HUES6 (cell line): ENCODE data around the gene FAM13C.
A peak's percentile ranks its signal among the peaks of the same experiment; 100 is the strongest.
"Not testable (repeated sequence)": the region's sequence is repeated elsewhere in the genome, so short reads cannot be mapped to it uniquely, and the experiment has no call there.

Source experiments
- H3K27ac ChIP-seq: 2 replicates; pipeline ENCODE4 v1.7.0; 2013; ENCODE audit warnings: low read depth, mild to moderate bottlenecking, low read length, inconsistent platforms
- H3K27me3 ChIP-seq: 2 replicates; pipeline ENCODE4 v1.6.1; 2013; ENCODE audit warnings: low read length; ENCODE audit not compliant: control insufficient read depth, insufficient read depth
- H3K36me3 ChIP-seq: 2 replicates; pipeline ENCODE4 v1.6.1; 2013; ENCODE audit warnings: low read length; ENCODE audit not compliant: control insufficient read depth, insufficient read depth
- H3K4me1 ChIP-seq: 2 replicates; pipeline ENCODE4 v1.6.1; 2013; ENCODE audit warnings: low read length; ENCODE audit not compliant: control insufficient read depth, insufficient read depth
- H3K4me3 ChIP-seq: 2 replicates; pipeline ENCODE4 v1.5.1; 2013; ENCODE audit warnings: low read depth, low read length
- H3K9ac ChIP-seq: one replicate; pipeline ENCODE4 v1.6.1; 2013; ENCODE audit warnings: mild to moderate bottlenecking, low read length
- H3K9me3 ChIP-seq: 2 replicates; pipeline ENCODE4 v1.6.1; 2013; ENCODE audit warnings: low read depth, low read length; ENCODE audit not compliant: control insufficient read depth, insufficient read depth

FAM13C gene

GRCh38 chr10:59362144-59362958, at the start of gene FAM13C:
TSS of gene FAM13C (minus strand) at chr10:59362549. CDS start at chr10:59362460, 89 bp downstream.
- H3K4me3 ChIP-seq: peak within 1 kb of the TSS; percentile 68
- H3K27me3 ChIP-seq: peaks cover 27% of the 10 kb centered on the region
- peaks cover 7% of the 10 kb centered on the region for H3K4me1 ChIP-seq
- no peaks in the 10 kb centered on the region for H3K9me3 ChIP-seq
- no peaks in the 10 kb centered on the region for H3K36me3 ChIP-seq
- no peak within 1 kb of the TSS for H3K27ac ChIP-seq
- peak within 1 kb of the TSS; percentile 57 for H3K9ac ChIP-seq

- Histone ChIP-seq H3K9ac (no peak overlapping the region), H3K9me3 (0 out of 2 replicates have a peak, but pooled peaks cover 4% of the 10 kb centered on the region), H3K36me3 (no peaks in the 10 kb centered on the region), H3K4me1 (no peaks in the 10 kb centered on the region; the same call in 1 of the 2 replicates), H3K27ac (no peak overlapping the region), H3K4me3 (no peak overlapping the region), H3K27me3 (no peaks in the 10 kb centered on the region)
Observed at GRCh38 chr10:59405235-59405634, 42.9 kb upstream of the FAM13C start.

- 0 out of 2 replicates have a peak, but pooled peaks cover 4% of the 10 kb centered on the region for H3K9me3 ChIP-seq
- no peaks in the 10 kb centered on the region for H3K27me3 ChIP-seq
- H3K27ac ChIP-seq: no peak overlapping the region
- no peak overlapping the region for H3K4me3 ChIP-seq
- H3K36me3 ChIP-seq: no peaks in the 10 kb centered on the region
- H3K4me1 ChIP-seq: no peaks in the 10 kb centered on the region; the same call in 1 of the 2 replicates
- H3K9ac ChIP-seq: no peak overlapping the region
Observed at GRCh38 chr10:59400214-59400613, 37.9 kb upstream of the FAM13C start.

GRCh38 chr10:59399329-59399728, 37.0 kb upstream of the FAM13C start:
- H3K4me1 ChIP-seq, H3K9me3 ChIP-seq, H3K9ac ChIP-seq, H3K36me3 ChIP-seq, H3K27me3 ChIP-seq, H3K27ac ChIP-seq, H3K4me3 ChIP-seq: not testable (repeated sequence)

- Histone ChIP-seq H3K27me3 (no peaks in the 10 kb centered on the region), H3K27ac (no peak overlapping the region), H3K4me1 (peaks cover 3% of the 10 kb centered on the region; the same call in 1 of the 2 replicates), H3K9me3 (no peaks in the 10 kb centered on the region), H3K36me3 (no peaks in the 10 kb centered on the region), H3K4me3 (no peak overlapping the region), H3K9ac (no peak overlapping the region)
Observed at GRCh38 chr10:59397961-59398360, 35.6 kb upstream of the FAM13C start.

- no peak overlapping the region for H3K9ac ChIP-seq
- H3K36me3 ChIP-seq: no peaks in the 10 kb centered on the region
- peaks cover 6% of the 10 kb centered on the region; the same call in 1 of the 2 replicates for H3K4me1 ChIP-seq
Observed at GRCh38 chr10:59395984-59396383, 33.6 kb upstream of the FAM13C start.

GRCh38 chr10:59393349-59393748, 31.0 kb upstream of the FAM13C start:
- no peaks in the 10 kb centered on the region for H3K36me3 ChIP-seq
- no peak overlapping the region for H3K27ac ChIP-seq
- H3K27me3 ChIP-seq: no peaks in the 10 kb centered on the region
- no peak overlapping the region for H3K9ac ChIP-seq
- H3K4me1 ChIP-seq: peaks cover 6% of the 10 kb centered on the region; the same call in 1 of the 2 replicates
- no peaks in the 10 kb centered on the region for H3K9me3 ChIP-seq
- no peak overlapping the region for H3K4me3 ChIP-seq

More at GRCh38 chr10:59395984-59396383, 33.6 kb upstream of the FAM13C start:
- no peaks in the 10 kb centered on the region for H3K27me3 ChIP-seq
- H3K4me3 ChIP-seq: no peak overlapping the region
- H3K9me3 ChIP-seq: no peaks in the 10 kb centered on the region
- no peak overlapping the region for H3K27ac ChIP-seq

GRCh38 chr10:59391060-59391459, 28.7 kb upstream of the FAM13C start:
- Histone ChIP-seq H3K36me3 (no peaks in the 10 kb centered on the region), H3K27me3 (no peaks in the 10 kb centered on the region)

GRCh38 chr10:59388671-59388976, 26.3 kb upstream of the FAM13C start:
- Histone ChIP-seq H3K27ac (no peak overlapping the region), H3K9ac (no peak overlapping the region), H3K27me3 (no peaks in the 10 kb centered on the region), H3K4me1 (peaks cover 5% of the 10 kb centered on the region; the same call in 1 of the 2 replicates), H3K36me3 (no peaks in the 10 kb centered on the region), H3K9me3 (no peaks in the 10 kb centered on the region), H3K4me3 (no peak overlapping the region)

More at GRCh38 chr10:59391060-59391459, 28.7 kb upstream of the FAM13C start:
- Histone ChIP-seq H3K9me3 (no peaks in the 10 kb centered on the region), H3K4me1 (peaks cover 6% of the 10 kb centered on the region; the same call in 1 of the 2 replicates), H3K4me3 (no peak overlapping the region), H3K27ac (no peak overlapping the region), H3K9ac (no peak overlapping the region)

GRCh38 chr10:59387951-59388670, 25.8 kb upstream of the FAM13C start:
- H3K27ac ChIP-seq: no peak overlapping the region
- H3K4me3 ChIP-seq: no peak overlapping the region
- no peak overlapping the region for H3K9ac ChIP-seq

GRCh38 chr10:59384761-59385160, 22.4 kb upstream of the FAM13C start:
- Histone ChIP-seq H3K27ac (no peak overlapping the region), H3K4me3 (no peak overlapping the region), H3K9ac (no peak overlapping the region), H3K27me3 (no peaks in the 10 kb centered on the region), H3K4me1 (no peaks in the 10 kb centered on the region), H3K9me3 (no peaks in the 10 kb centered on the region), H3K36me3 (no peaks in the 10 kb centered on the region)

More at GRCh38 chr10:59387951-59388670, 25.8 kb upstream of the FAM13C start:
- no peaks in the 10 kb centered on the region for H3K27me3 ChIP-seq
- peaks cover 3% of the 10 kb centered on the region; the same call in 1 of the 2 replicates for H3K4me1 ChIP-seq
- H3K9me3 ChIP-seq: no peaks in the 10 kb centered on the region
- no peaks in the 10 kb centered on the region for H3K36me3 ChIP-seq
